Measurements from ENCODE around the gene CCDC170. TPM values are rescaled to one million over a fixed set of nuclear protein-coding genes. Genes with fewer than 3 reads are reported as not detected.

The CCDC170 gene
- total RNA-seq, 1 donor from 2014 or later = 2.4 TPM

GRCh38 chr6:151616091-151616513 is 122.3 kb downstream of the CCDC170 start:
- no peak for DNase-seq (ENCODE audit: low spot score)

DNA sequence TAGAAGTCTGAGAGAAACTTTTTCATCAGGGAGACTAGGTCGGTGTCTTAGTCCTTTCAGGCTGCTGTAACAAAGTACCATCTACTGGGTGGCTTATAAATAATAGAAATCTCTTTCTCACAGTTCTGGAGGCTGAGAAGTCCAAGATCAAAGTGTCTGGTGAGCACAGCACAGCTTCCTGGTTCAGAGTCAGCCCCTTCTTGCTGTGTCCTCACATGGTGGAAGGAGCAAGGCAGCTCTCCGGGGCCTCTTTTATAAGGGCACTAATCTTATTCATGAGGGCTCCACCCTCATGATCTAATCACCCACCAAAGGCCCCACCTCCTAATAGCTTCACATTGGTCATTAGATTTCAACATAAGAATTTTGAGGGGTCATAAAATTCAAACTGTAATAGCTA is 122.8 kb downstream of the CCDC170 start:
- DNase-seq (ENCODE audit: low spot score) = no peak

DNA sequence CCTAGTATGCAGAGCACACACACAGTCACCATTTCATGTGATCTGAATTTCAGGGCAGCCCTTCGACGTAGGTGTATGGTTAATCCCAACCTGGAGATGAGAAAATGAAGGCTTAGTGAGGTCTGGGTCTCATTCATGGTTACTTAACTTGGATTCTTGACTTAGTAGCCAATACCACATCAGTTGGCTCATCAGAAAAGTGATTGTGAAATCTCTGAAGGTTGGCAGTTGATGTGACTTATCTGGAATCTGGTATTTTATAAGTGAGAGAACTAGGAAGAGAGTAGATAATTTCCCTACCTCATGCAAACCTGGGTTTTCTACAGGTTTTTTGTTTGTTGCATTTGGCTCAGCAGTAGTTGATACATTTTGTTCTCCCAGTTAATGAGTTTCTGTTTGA is 123.7 kb downstream of the CCDC170 start:
- no peak for DNase-seq (ENCODE audit: low spot score)

- no peak for DNase-seq (ENCODE audit: low spot score)
Measured at GRCh38 chr6:151618717-151619116, 124.9 kb downstream of the CCDC170 start.

DNA sequence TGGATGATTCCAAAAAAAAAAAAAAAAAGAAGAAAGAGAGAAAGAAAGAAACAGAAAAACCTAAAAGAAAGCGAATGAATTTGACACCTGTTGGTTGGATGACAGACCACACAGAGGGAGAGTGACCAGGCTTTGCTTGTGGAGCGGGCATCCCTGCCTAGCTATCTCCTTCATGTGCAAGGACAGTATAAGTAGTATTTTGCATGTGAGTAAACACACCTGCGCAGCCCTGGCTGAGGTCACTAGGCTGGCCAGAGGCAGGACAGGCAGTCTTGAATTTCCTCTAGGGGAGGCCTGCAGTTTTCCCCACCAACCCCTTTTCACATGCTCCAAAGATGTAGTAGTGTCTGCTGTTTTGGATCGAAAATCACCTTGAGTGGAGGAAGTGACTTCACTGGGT is 126.4 kb downstream of the CCDC170 start:
- DNase-seq (ENCODE audit: low spot score) = no peak

DNA sequence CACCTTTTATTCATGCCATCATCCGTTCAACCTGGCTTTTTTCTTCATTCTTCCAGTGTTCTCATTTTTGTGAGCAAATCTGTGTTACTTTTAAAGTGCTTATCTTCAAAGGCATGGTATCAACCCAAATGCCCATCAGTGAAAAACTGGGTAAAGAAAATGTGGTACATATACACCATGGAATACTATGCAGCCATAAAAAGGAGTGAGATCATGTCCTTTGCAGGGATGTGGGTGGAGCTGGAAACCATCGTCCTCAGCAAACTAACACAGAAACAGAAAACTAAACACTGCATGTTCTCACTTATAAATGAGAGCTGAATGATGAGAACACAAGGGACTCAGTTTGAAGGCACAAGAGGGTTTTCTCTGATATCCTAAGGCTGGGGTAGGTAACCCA is 130.3 kb downstream of the CCDC170 start:
- no peak for DNase-seq (ENCODE audit: low spot score)

DNA sequence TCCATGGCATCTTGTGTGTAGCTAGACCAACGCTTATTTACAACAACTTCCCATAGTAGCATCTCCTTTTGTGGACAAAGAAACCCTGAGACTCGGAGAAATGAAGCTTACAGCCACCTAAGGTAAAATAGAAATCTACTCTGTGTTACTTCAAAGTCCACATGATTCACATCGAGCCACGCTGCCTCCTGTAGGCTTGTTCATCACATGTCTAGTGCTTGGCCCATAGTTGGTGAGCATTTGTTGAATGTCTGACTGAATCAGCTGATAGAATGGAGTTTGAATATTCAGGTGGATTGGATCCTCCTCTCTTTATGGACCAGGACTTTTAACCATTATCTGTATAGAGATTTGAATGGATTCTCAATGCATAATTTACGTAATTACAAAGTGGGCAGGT is 130.7 kb downstream of the CCDC170 start:
- no peak for DNase-seq (ENCODE audit: low spot score)

GRCh38 chr6:151624900-151625536 is 131.2 kb downstream of the CCDC170 start:
- DNase-seq (ENCODE audit: low spot score) = no peak

- no peak for DNase-seq (ENCODE audit: low spot score)
Measured at GRCh38 chr6:151627689-151628444, 134.1 kb downstream of the CCDC170 start.

GRCh38 chr6:151629791-151630190 is 136.0 kb downstream of the CCDC170 start:
- DNase-seq (ENCODE audit: low spot score) = no peak

DNA sequence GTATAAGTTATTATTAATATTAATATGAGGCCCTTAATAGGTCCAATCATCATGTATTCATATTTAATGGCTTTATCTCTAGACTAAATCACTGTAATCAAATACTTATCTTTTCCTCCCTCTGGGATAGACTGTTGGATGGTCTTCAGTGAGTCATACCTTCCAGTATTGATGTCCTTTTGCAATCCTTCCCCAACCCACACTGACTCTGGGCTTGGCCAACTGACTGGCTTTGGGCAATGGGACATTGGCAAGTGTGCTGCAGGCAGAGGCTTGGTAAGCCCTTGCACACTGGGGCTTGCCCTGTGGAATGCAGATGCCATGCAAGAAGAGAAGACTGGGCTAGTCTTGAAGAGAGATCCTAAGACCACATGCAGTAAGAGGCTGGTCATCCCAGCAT is 136.6 kb downstream of the CCDC170 start:
- DNase-seq (ENCODE audit: low spot score) = no peak

DNA sequence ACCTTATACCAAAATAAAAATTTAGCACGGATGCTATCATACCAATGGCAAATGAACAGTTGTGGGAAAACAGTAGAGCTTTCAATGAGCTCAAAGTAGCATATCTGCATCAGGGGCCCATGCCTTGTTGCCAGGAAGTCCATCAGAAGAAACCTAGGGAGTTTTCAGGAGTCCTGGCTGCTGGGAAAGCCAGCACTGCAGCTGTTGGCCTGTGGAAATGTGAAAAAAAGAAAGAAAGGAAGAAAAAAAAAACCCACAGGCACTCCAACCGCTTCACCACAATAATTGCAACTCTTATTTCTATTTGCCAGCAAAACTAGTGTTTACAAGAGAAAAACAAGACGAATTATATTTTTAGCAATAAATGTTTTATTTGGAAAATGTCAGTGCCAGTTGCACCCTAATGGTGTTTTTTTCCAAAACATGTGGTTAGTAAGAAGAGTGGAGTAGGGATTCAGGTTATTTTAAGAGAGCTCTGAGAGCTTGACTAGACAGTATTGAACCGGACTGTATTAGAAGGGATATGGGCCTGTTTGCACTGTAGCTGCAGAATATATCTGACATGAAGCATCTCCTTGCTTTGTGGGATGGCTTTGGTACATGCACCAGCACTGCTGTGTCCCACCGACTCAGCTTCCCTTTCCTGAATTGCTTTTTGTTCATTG is 137.3 kb downstream of the CCDC170 start:
- no peak for DNase-seq (ENCODE audit: low spot score)

- no peak for DNase-seq (ENCODE audit: low spot score)
Measured at GRCh38 chr6:151632415-151632987, 138.7 kb downstream of the CCDC170 start.

DNA sequence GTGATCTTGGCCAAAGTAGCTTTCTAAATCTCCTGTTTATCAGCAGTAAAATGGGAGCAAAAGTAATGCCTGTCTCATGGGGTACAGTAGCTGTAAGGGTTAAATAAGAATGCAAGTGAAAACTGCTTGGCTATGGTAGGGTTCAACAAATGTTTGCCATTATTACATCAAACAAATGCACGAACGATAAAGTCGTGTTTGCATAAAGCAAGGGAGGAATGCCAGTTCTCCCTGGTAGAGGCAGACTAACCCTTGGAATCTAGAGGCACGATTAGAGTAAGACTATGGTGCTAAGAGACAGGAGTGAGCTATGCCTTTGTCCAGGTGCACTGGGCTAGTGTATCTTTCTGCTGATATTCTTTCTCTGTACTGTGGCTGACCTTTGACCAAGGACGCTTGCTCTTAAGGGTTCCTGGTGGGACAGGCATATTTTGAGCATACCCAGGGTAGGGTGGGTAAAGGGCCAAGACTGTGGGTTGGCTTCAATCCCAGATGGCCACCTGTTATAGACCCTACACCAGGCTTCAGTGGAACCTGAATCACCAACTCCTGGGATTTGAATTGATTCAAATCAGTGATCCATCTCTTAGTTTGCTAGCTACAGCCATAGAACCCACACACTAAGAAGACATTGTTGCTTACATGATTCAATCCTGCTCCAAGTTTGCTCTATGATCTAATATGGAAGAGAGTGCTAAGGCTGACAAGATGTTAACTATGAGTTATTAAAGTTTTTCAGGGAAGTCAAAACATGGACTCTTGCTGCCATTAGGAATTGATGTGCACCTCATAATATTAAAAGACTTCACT is 139.9 kb downstream of the CCDC170 start:
- no peak for DNase-seq (ENCODE audit: low spot score)

DNA sequence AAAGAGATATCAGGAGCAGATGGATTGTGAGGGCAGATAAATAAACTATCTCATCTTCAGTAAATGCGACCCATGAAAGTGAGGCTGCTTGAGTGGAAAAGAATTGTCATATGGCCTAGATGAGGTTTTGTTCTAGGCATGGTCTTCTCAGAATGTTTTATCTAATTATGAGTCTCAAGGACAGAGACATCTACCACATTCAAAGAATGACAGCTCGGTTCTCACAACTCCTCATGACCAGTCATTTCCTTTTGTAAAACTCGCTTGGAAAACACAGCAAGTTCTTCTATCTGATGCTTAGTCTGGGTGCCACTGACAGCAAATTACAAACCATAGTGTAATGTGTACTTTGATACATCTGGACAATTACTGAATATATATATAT is 140.5 kb downstream of the CCDC170 start:
- no peak for DNase-seq (ENCODE audit: low spot score)

DNA sequence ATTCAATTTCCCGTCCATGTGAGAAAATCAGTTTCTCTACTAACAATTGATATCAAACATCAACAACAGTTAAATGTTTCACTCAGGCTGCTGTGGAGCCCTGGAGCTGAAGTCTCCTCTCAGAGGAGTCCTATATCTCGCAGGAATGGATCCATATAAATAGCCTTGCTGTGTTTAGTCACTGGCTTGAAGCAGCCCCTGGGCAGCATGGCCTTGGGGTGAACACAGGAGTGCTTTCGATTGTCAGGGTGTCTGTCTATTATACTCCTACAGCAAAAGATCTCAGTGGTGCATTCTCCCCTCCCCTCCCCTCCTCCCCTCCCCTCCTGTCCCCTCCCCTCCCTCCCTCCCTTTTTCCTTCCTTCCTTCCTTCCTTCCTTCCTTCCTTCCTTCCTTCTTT is 141.9 kb downstream of the CCDC170 start:
- no peak for DNase-seq (ENCODE audit: low spot score)

- no peak for DNase-seq (ENCODE audit: low spot score)
Measured at GRCh38 chr6:151637814-151638213, 144.0 kb downstream of the CCDC170 start.

GRCh38 chr6:151639750-151640149 is 145.9 kb downstream of the CCDC170 start:
- no peak for DNase-seq (ENCODE audit: low spot score)

- no peak for DNase-seq (ENCODE audit: low spot score)
Measured at GRCh38 chr6:151641028-151641427, 147.2 kb downstream of the CCDC170 start.

GRCh38 chr6:151647976-151648639 is 154.3 kb downstream of the CCDC170 start:
- DNase-seq (ENCODE audit: low spot score) = no peak

DNA sequence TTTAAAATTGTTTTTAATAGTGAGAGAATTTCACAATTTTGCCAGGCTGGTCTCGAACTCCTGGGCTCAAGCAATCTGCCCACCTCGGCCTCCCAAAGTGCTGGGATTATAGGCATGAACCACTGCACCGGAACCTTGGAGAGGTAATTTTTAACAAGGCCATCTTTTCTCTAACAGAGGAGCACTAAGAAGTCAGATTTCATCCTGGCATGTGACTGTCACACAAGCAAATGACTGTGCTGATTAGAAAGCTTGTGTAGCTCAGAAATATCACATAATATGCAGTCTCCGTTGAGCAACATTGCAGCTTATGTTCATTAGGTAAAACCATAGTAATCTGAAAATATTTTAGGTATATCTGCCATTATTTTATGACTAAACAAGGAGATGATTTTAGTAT is 156.0 kb downstream of the CCDC170 start:
- no peak for DNase-seq (ENCODE audit: low spot score)

Measured in mesenteric fat pad (tissue), 1 donor.